Nephron progenitor cell (in vitro differentiated cells): ENCODE data around the gene NSRP1.
"Not testable (repeated sequence)": the region's sequence is repeated elsewhere in the genome, so short reads cannot be mapped to it uniquely, and the experiment has no call there.

Source experiments
- DNase-seq: peaks from one replicate; pipeline ENCODE4 v3.0.0; 2021
- H3K27ac Mint-ChIP-seq: 2 replicates; pipeline ENCODE4 v1.8.0; 2021; ENCODE audit warnings: mild to moderate bottlenecking, moderate library complexity, mixed read lengths
- H3K27me3 Mint-ChIP-seq: 2 replicates; pipeline ENCODE4 v1.8.0; 2021; ENCODE audit warnings: mild to moderate bottlenecking, low read depth, mixed read lengths; ENCODE audit not compliant: poor library complexity
- H3K36me3 Mint-ChIP-seq: 2 replicates; pipeline ENCODE4 v1.8.0; 2021; ENCODE audit warnings: low read depth, mixed read lengths
- H3K4me1 Mint-ChIP-seq: 2 replicates; pipeline ENCODE4 v1.8.0; 2021; ENCODE audit warnings: mixed read lengths
- H3K4me3 Mint-ChIP-seq: 2 replicates; pipeline ENCODE4 v1.8.0; 2021; ENCODE audit warnings: mild to moderate bottlenecking, moderate library complexity, mixed read lengths
- H3K9me3 Mint-ChIP-seq: 2 replicates; pipeline ENCODE4 v1.8.0; 2021; ENCODE audit warnings: mild to moderate bottlenecking, moderate library complexity, mixed read lengths
- TF ChIP-seq, protein P1 (sequence below): fragments of 200-600 bp; sonication (generic); IDR thresholded peaks from 2 replicates; pipeline ENCODE4 v1.5.0; 2021; ENCODE audit warnings: antibody characterized with exemption

The NSRP1 gene

GRCh38 chr17:30191072-30191471 is 74.5 kb downstream of the NSRP1 start:
- no peaks in the 10 kb centered on the region for H3K9me3 Mint-ChIP-seq
- peaks cover 20% of the 10 kb centered on the region for H3K27me3 Mint-ChIP-seq
- no peaks in the 10 kb centered on the region for H3K4me1 Mint-ChIP-seq
- H3K27ac Mint-ChIP-seq = no peak overlapping the region
- TF ChIP-seq, protein P1, sequence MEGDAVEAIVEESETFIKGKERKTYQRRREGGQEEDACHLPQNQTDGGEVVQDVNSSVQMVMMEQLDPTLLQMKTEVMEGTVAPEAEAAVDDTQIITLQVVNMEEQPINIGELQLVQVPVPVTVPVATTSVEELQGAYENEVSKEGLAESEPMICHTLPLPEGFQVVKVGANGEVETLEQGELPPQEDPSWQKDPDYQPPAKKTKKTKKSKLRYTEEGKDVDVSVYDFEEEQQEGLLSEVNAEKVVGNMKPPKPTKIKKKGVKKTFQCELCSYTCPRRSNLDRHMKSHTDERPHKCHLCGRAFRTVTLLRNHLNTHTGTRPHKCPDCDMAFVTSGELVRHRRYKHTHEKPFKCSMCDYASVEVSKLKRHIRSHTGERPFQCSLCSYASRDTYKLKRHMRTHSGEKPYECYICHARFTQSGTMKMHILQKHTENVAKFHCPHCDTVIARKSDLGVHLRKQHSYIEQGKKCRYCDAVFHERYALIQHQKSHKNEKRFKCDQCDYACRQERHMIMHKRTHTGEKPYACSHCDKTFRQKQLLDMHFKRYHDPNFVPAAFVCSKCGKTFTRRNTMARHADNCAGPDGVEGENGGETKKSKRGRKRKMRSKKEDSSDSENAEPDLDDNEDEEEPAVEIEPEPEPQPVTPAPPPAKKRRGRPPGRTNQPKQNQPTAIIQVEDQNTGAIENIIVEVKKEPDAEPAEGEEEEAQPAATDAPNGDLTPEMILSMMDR = no peak
- DNase-seq = no peak
- peaks cover 8% of the 10 kb centered on the region for H3K36me3 Mint-ChIP-seq
- H3K4me3 Mint-ChIP-seq = no peak overlapping the region

DNA sequence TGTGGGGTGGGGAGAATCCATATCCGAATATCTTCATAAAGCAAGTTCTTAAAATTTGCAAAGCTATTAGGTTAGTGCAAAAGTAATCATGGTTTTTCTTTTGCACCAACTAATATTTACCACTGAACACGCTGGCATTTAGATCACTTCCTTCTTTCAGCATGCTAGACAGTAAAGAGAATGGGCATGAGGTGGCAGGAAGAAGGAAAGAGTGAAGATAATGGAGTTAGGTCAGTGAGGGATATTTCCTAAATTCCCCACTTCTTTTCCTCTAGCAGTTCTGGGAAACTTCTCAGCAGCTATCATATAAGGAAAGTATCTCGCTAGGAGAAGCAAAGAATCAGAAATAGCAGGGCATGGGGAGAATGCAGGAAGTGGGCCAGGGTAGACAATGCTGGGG is 79.9 kb downstream of the NSRP1 start:
- Mint-ChIP-seq H3K27ac (no peak overlapping the region), H3K4me3 (no peak overlapping the region), H3K36me3 (no peaks in the 10 kb centered on the region), H3K4me1 (no peaks in the 10 kb centered on the region), H3K27me3 (peaks cover 20% of the 10 kb centered on the region), H3K9me3 (no peaks in the 10 kb centered on the region)
- TF ChIP-seq, protein P1 = no peak
- DNase-seq = no peak

DNA sequence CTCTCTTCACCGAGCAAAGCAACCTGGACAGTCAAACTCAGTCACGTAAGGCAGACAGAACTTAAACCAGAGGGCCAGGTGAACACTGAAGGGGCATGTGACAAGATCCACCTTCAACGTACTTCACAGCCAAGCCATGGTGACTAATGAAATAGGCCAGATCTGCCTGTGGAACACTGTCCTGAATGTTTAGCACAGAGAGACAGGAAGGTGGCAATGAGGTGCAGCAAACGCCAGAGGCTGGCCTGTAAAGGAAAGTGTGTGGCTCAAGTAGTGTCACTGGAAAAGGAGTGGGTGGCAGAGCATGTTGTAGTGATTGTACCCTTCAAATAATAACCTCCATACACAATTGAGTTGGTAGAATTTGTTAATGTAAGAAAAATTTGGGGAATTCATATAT is 80.8 kb downstream of the NSRP1 start:
- H3K4me3 Mint-ChIP-seq = no peak overlapping the region
- H3K27me3 Mint-ChIP-seq = peaks cover 17% of the 10 kb centered on the region
- no peaks in the 10 kb centered on the region for H3K9me3 Mint-ChIP-seq
- DNase-seq = no peak
- TF ChIP-seq, protein P1 = no peak
- H3K27ac Mint-ChIP-seq = no peak overlapping the region
- H3K36me3 Mint-ChIP-seq = no peaks in the 10 kb centered on the region
- H3K4me1 Mint-ChIP-seq = no peaks in the 10 kb centered on the region

GRCh38 chr17:30199600-30199999 is 83.0 kb downstream of the NSRP1 start:
- TF ChIP-seq, protein P1 = no peak

DNA sequence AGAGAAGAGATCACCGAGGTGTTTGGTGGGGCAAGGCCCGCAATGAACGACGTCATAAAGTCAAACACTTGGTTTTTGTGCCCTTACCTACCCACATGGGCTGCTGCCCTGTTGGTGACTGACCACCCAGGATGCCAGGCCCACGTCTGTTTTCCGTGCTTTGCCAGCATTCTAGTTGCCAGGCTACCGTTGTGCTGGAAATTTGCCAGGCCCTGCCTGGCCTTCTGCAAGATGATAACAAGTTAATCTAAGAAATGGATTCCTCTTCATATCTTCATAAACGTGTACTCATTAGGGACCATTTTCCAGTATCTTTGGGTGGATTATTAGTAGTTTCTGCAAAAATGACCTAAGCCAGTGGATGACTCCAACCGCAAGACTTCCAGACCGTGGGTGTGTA is 83.5 kb downstream of the NSRP1 start:
- DNase-seq = no peak
- Mint-ChIP-seq H3K4me3 (no peak overlapping the region), H3K36me3 (no peaks in the 10 kb centered on the region), H3K4me1 (peaks cover 17% of the 10 kb centered on the region), H3K27me3 (peaks cover under 1% of the 10 kb centered on the region), H3K9me3 (no peaks in the 10 kb centered on the region), H3K27ac (no peak overlapping the region)
- TF ChIP-seq, protein P1 = no peak

More at GRCh38 chr17:30199600-30199999, 83.0 kb downstream of the NSRP1 start:
- Mint-ChIP-seq H3K4me1 (peaks cover 14% of the 10 kb centered on the region), H3K27ac (no peak overlapping the region), H3K4me3 (no peak overlapping the region), H3K9me3 (no peaks in the 10 kb centered on the region), H3K36me3 (no peaks in the 10 kb centered on the region), H3K27me3 (peaks cover 5% of the 10 kb centered on the region)
- DNase-seq = no peak

- H3K4me1 Mint-ChIP-seq = peaks cover 17% of the 10 kb centered on the region
- not testable (repeated sequence) for H3K36me3 Mint-ChIP-seq, H3K27me3 Mint-ChIP-seq, H3K27ac Mint-ChIP-seq, H3K9me3 Mint-ChIP-seq, H3K4me3 Mint-ChIP-seq, DNase-seq
Observed at GRCh38 chr17:30200656-30201055, 84.0 kb downstream of the NSRP1 start.
